RWPE1 (cell line): ENCODE results near the gene NINJ1.
"Not testable (repeated sequence)": the region's sequence is repeated elsewhere in the genome, so short reads cannot be mapped to it uniquely, and the experiment has no call there.

ENCODE experiments used
- CTCF ChIA-PET: fragments of 350-600 bp; sonication (Branson Sonifier 250); formaldehyde crosslinking; extraction: SDS; loops from one replicate; lab custom pipeline; 2021; lab: Yijun Ruan, JAX
- POLR2A ChIA-PET: fragments of 400-600 bp; formaldehyde crosslinking; extraction: SDS; loops from one replicate; lab custom pipeline; 2020; ENCODE audit warnings: antibody characterized with exemption; ENCODE audit not compliant: low non-redundant PET; lab: Yijun Ruan, JAX
- DNase-seq: peaks from one replicate; pipeline ENCODE4 v3.0.0; 2012; ENCODE audit warnings: low spot score
- H3K27ac ChIP-seq: fragments of 450-650 bp; 2 replicates; pipeline ENCODE4 v1.5.1; 2017
- CTCF ChIP-seq: fragments of 450-650 bp; conservative IDR thresholded peaks from 2 replicates; pipeline ENCODE4 v1.5.1; 2017; ENCODE audit warnings: low read depth, mild to moderate bottlenecking

NINJ1 gene

GRCh38 chr9:93119703-93119952 is 14.4 kb downstream of the NINJ1 start:
- no peak for TF ChIP-seq CTCF
- CTCF ChIA-PET = interaction anchor here (0.6 to 2.7 kb wide), 12 partner anchors 9 to 577 kb away, joined by 3 to 18 read pairs (median 4); partner anchors contain the start of gene NINJ1
- POLR2A ChIA-PET = interaction anchor here (0.6 to 1.5 kb wide), 3 partner anchors 13 to 21 kb away, joined by 3 to 4 read pairs (median 3); partner anchors contain the start of gene NINJ1
- DNase-seq = no peak
- peak overlapping the region; percentile 87 for H3K27ac ChIP-seq

DNA sequence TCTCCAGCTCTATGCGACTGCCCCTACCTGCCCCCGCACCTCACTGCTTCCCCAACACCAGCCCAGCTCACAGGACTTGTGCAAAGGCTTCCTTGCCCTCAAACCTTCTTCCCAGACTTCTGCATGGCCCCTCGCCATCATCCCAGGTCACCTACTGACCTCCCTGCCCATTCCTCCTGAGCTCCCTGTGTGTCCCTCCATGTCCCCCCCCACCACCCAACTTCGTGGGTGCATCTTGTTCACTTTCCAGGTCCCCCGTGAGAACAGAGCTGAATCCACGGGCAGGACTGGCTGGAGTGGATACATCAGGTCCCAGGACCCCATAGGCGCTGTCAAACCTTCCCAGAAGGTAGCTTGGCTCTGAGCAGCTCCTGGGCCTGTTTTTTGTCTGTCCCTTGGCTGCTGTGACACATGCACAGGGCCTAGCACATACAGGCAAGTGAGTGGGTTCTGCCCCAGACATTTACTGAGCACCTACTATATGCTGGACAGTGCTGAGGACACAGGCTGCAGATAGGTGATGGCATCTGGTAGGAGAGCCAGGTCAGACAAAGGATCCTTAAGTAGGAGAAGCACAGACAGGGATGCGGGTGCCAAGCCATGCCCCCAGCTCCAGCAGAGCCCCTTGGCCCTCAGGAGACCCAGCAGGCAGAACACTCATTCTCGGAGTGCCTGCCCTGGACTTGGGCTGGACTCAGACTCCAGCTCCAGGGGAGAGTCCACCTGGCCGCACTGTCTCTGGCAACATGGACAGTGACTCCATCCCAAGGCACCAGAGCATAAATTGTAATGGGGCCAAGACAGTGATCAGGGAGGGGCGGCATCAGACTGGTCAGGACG is 15.0 kb downstream of the NINJ1 start:
- H3K27ac ChIP-seq = peak overlapping the region; percentile 87
- CTCF ChIA-PET = interaction anchor here (0.5 to 2.7 kb wide), 14 partner anchors 8 to 576 kb away, joined by 3 to 18 read pairs (median 3); partner anchors contain the start of gene NINJ1
- no peak for TF ChIP-seq CTCF
- POLR2A ChIA-PET = interaction anchor here (1.2 to 1.5 kb wide), 2 partner anchors 15 to 21 kb away, joined by 3 to 4 read pairs; partner anchors contain the start of gene NINJ1
- DNase-seq = no peak

GRCh38 chr9:93117924-93118862 is 15.9 kb downstream of the NINJ1 start:
- DNase-seq = no peak
- ChIA-PET POLR2A (interaction anchor here (0.7 kb wide), 1 partner anchor 102 kb away, joined by 4 read pairs; no protein-coding TSS in a partner anchor), CTCF (interaction anchor here (0.5 to 2.7 kb wide), 5 partner anchors 9 to 184 kb away, joined by 3 to 18 read pairs (median 3); no protein-coding TSS in a partner anchor)
- no peak for TF ChIP-seq CTCF
- H3K27ac ChIP-seq = peak overlapping the region; percentile 87

DNA sequence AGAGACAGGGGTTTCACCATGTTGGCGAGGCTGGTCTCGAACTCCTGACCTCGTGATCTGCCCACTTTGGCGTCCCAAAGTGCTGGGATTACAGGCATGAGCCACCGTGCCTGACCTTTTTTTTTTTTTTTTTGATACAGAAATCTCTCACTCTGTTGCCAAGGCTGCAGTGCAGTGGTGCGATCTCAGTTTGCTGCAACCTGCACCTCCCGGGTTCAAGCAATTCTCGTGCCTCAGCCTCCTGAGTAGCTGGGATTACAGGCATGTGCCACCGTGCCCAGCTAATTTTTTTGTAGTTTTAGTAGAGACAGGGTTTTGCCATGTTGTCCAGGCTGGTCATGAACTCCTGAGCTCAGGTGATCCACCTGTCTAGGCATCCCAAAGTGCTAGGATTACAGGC is 16.5 kb downstream of the NINJ1 start:
- not testable (repeated sequence) for DNase-seq
- ChIA-PET POLR2A (interaction anchor here (0.7 kb wide), 1 partner anchor 103 kb away, joined by 4 read pairs; no protein-coding TSS in a partner anchor), CTCF (interaction anchor here (1.0 kb wide), 1 partner anchor 9 kb away, joined by 3 read pairs; no protein-coding TSS in a partner anchor)
- H3K27ac ChIP-seq = peak overlapping the region; percentile 78

GRCh38 chr9:93116072-93116961 is 17.7 kb downstream of the NINJ1 start:
- POLR2A ChIA-PET = no interaction called here
- H3K27ac ChIP-seq = peak overlapping the region; percentile 78
- no peak for TF ChIP-seq CTCF
- DNase-seq = peak; percentile 63
- CTCF ChIA-PET = interaction anchor here (0.5 to 0.7 kb wide), 3 partner anchors 38 to 303 kb away, joined by 3 to 7 read pairs (median 6); no protein-coding TSS in a partner anchor

GRCh38 chr9:93115486-93116071 is 18.5 kb downstream of the NINJ1 start:
- no peak for TF ChIP-seq CTCF
- peak overlapping the region; percentile 78 for H3K27ac ChIP-seq
- ChIA-PET CTCF (interaction anchor here (0.5 to 0.7 kb wide), 2 partner anchors 38 to 304 kb away, joined by 3 to 7 read pairs; no protein-coding TSS in a partner anchor), POLR2A (no interaction called here)
- DNase-seq = no peak
